Activated B cell treated with CpG ODN at 0.5 μM for 24 hours (primary cell): Measurements from ENCODE around the gene ZNF197. TPM values are rescaled to one million over a fixed set of nuclear protein-coding genes. Genes with fewer than 3 reads are reported as not detected.

Experiments
- ATAC-seq: fragments of 200-7000 bp; cut with Tn5 transposase; one replicate; pipeline ENCODE4 v1.10.0; 2021; ENCODE audit warnings: low read depth, mild to moderate bottlenecking, moderate library complexity
- CTCF ChIA-PET: fragments of 350-600 bp; sonication (Branson Sonifier 250); formaldehyde crosslinking; loops from one replicate; lab custom pipeline; 2021; ENCODE audit warnings: antibody characterized with exemption; lab: Charles Lee
- POLR2A ChIA-PET: fragments of 350-600 bp; sonication (Branson Sonifier 250); formaldehyde crosslinking; loops from one replicate; lab custom pipeline; 2021; ENCODE audit warnings: antibody characterized with exemption; lab: Charles Lee
- DNase-seq: peaks from one replicate; pipeline ENCODE4 v3.0.0; 2022
- H3K27ac Mint-ChIP-seq: one replicate; pipeline ENCODE4 v1.8.0; 2020; ENCODE audit warnings: mixed read lengths
- H3K27me3 Mint-ChIP-seq: one replicate; pipeline ENCODE4 v1.8.0; 2021; ENCODE audit warnings: mixed read lengths
- H3K36me3 Mint-ChIP-seq: one replicate; pipeline ENCODE4 v1.8.0; 2021; ENCODE audit warnings: low read depth, mixed read lengths
- H3K4me1 Mint-ChIP-seq: one replicate; pipeline ENCODE4 v1.8.0; 2021; ENCODE audit warnings: mixed read lengths
- H3K4me3 Mint-ChIP-seq: one replicate; pipeline ENCODE4 v1.8.0; 2020; ENCODE audit warnings: mild to moderate bottlenecking, mixed read lengths
- H3K9me3 Mint-ChIP-seq: one replicate; pipeline ENCODE4 v1.8.0; 2020; ENCODE audit warnings: mixed read lengths
- intact Hi-C: fragments of 100-400 bp; cut with micrococcal nuclease; formaldehyde crosslinking; loops from one replicate; pipeline ENCODE4 v1.15.1; 2024
- total RNA-seq: library from RNA; stranded (reverse); gene quantifications from 2 replicates; pipeline ENCODE4 v1.2.3, GENCODE V29; 2022
- TF ChIP-seq, protein P1 (sequence below): fragments of 200-600 bp; IDR thresholded peaks from one replicate; pipeline ENCODE4 v1.8.0; 2022; ENCODE audit warnings: antibody characterized with exemption, mild to moderate bottlenecking

ZNF197 gene
- total RNA-seq, 1 donor from 2014 or later: 16.9 TPM

GRCh38 chr3:44632193-44632592 lies 7.4 kb downstream of the ZNF197 start:
- ChIA-PET CTCF (no interaction called here), POLR2A (no interaction called here)
- DNase-seq (no peak), ATAC-seq (no peak)
- Mint-ChIP-seq H3K36me3 (peaks cover 80% of the 10 kb centered on the region), H3K4me1 (peaks cover 18% of the 10 kb centered on the region), H3K4me3 (no peak overlapping the region), H3K27me3 (no peaks in the 10 kb centered on the region), H3K9me3 (peaks cover 6% of the 10 kb centered on the region), H3K27ac (no peak overlapping the region)
- TF ChIP-seq, protein P1, sequence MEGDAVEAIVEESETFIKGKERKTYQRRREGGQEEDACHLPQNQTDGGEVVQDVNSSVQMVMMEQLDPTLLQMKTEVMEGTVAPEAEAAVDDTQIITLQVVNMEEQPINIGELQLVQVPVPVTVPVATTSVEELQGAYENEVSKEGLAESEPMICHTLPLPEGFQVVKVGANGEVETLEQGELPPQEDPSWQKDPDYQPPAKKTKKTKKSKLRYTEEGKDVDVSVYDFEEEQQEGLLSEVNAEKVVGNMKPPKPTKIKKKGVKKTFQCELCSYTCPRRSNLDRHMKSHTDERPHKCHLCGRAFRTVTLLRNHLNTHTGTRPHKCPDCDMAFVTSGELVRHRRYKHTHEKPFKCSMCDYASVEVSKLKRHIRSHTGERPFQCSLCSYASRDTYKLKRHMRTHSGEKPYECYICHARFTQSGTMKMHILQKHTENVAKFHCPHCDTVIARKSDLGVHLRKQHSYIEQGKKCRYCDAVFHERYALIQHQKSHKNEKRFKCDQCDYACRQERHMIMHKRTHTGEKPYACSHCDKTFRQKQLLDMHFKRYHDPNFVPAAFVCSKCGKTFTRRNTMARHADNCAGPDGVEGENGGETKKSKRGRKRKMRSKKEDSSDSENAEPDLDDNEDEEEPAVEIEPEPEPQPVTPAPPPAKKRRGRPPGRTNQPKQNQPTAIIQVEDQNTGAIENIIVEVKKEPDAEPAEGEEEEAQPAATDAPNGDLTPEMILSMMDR: no peak
- intact Hi-C loops: no loop called here

- peaks cover 4% of the 10 kb centered on the region for H3K4me1 Mint-ChIP-seq
- DNase-seq: no peak
- no peak overlapping the region for H3K27ac Mint-ChIP-seq
- peaks cover 45% of the 10 kb centered on the region for H3K9me3 Mint-ChIP-seq
- H3K27me3 Mint-ChIP-seq: no peaks in the 10 kb centered on the region
- ChIA-PET CTCF (no interaction called here), POLR2A (no interaction called here)
- TF ChIP-seq, protein P1: no peak
- no peak overlapping the region for H3K4me3 Mint-ChIP-seq
- H3K36me3 Mint-ChIP-seq: peaks cover 69% of the 10 kb centered on the region
- intact Hi-C loops: no loop called here
- ATAC-seq: no peak
These were observed 17.5 kb downstream of the ZNF197 start for GRCh38 chr3:44642337-44642736.

- TF ChIP-seq, protein P1: no peak
- Mint-ChIP-seq H3K4me1 (peaks cover 9% of the 10 kb centered on the region), H3K27me3 (no peaks in the 10 kb centered on the region), H3K4me3 (no peak overlapping the region), H3K36me3 (peaks cover 64% of the 10 kb centered on the region), H3K9me3 (peaks cover 40% of the 10 kb centered on the region), H3K27ac (no peak overlapping the region)
- intact Hi-C loops: no loop called here
- ChIA-PET POLR2A (no interaction called here), CTCF (no interaction called here)
- DNase-seq: no peak
- no peak for ATAC-seq
These were observed 18.2 kb downstream of the ZNF197 start for GRCh38 chr3:44643024-44643423.

- no peak for ATAC-seq
These were observed 22.9 kb downstream of the ZNF197 start for GRCh38 chr3:44647771-44648170.

DNA sequence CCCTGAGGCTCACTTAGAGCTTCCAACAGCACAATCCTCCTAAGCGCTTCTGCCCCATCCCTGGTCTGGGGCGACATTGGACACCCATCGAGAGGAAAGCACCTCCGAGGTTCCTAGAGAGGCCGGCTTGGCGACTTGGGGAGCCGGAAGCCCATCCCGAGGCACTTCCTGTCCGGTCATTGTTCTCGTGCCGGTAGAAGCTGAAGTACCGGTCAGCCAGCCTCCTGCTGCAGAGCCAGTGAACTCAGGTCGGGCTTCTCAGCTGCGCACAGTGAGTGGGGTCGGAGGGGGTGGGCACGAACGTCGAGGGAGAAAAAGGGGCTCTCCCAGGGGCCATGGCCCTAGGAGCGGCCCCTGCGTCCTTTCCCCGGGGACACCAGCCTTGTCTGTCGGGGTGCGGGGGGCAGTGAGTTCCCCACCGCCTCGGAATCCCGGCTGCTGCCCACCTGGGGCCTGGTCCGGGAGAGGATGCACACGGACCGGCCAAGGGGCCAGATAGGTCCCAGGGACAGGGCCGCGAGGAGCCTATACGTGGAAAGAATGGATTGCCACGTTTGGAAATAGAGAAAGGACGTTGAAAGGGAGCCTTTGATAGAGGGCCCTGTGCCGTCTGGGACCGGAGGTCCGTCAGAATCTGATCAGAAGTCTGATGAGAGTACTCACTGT lies 23.9 kb downstream of the ZNF197 start, which contains the start of gene ZNF35:
ZNF35 (plus strand) TSS at position 169 of the 666 bp plus-strand sequence. CDS start 2,336 bp downstream, outside the sequence.
- peaks cover 41% of the 10 kb centered on the region for H3K36me3 Mint-ChIP-seq
- DNase-seq (peak; percentile 41), ATAC-seq (peak; percentile 86)
- H3K27ac Mint-ChIP-seq: peak within 1 kb of the TSS; percentile 83
- peaks cover 13% of the 10 kb centered on the region for H3K9me3 Mint-ChIP-seq
- ChIA-PET CTCF (no interaction called here), POLR2A (interaction anchor here (0.8 to 1.4 kb wide), 6 partner anchors 11 to 138 kb away, joined by 3 to 9 read pairs (median 4); partner anchors contain the start of genes ZNF197, ZNF501 and ZNF660)
- TF ChIP-seq, protein P1: no peak
- peaks cover 24% of the 10 kb centered on the region for H3K4me1 Mint-ChIP-seq
- no peaks in the 10 kb centered on the region for H3K27me3 Mint-ChIP-seq
- intact Hi-C loops: loop anchor here (1.0 kb wide), 3 partner anchors 23 to 81 kb away; partner anchors contain the start of genes ZNF197 and ZNF501
- H3K4me3 Mint-ChIP-seq: peak within 1 kb of the TSS; percentile 96

More at GRCh38 chr3:44647771-44648170, 22.9 kb downstream of the ZNF197 start:
- TF ChIP-seq, protein P1: no peak
- no peaks in the 10 kb centered on the region for H3K27me3 Mint-ChIP-seq
- H3K9me3 Mint-ChIP-seq: peaks cover 18% of the 10 kb centered on the region
- H3K27ac Mint-ChIP-seq: peak overlapping the region; percentile 59
- POLR2A ChIA-PET: interaction anchor here (1.0 to 1.4 kb wide), 4 partner anchors 10 to 137 kb away, joined by 3 to 9 read pairs (median 4); partner anchors contain the start of gene ZNF197
- CTCF ChIA-PET: no interaction called here
- intact Hi-C loops: loop anchor here (1.0 kb wide), 3 partner anchors 22 to 82 kb away; partner anchors contain the start of genes ZNF197 and ZNF501
- DNase-seq: no peak
- peak overlapping the region; percentile 96 for H3K4me3 Mint-ChIP-seq
- peaks cover 22% of the 10 kb centered on the region for H3K4me1 Mint-ChIP-seq
- peaks cover 41% of the 10 kb centered on the region for H3K36me3 Mint-ChIP-seq
